ENCODE data around the gene FNDC10. TPM values are rescaled to one million over a fixed set of nuclear protein-coding genes. Genes with fewer than 3 reads are reported as not detected.

Gene FNDC10
- total and polyA plus RNA-seq, 2 experiments from 2014 or later: 2.1 to 8.8 TPM

DNA sequence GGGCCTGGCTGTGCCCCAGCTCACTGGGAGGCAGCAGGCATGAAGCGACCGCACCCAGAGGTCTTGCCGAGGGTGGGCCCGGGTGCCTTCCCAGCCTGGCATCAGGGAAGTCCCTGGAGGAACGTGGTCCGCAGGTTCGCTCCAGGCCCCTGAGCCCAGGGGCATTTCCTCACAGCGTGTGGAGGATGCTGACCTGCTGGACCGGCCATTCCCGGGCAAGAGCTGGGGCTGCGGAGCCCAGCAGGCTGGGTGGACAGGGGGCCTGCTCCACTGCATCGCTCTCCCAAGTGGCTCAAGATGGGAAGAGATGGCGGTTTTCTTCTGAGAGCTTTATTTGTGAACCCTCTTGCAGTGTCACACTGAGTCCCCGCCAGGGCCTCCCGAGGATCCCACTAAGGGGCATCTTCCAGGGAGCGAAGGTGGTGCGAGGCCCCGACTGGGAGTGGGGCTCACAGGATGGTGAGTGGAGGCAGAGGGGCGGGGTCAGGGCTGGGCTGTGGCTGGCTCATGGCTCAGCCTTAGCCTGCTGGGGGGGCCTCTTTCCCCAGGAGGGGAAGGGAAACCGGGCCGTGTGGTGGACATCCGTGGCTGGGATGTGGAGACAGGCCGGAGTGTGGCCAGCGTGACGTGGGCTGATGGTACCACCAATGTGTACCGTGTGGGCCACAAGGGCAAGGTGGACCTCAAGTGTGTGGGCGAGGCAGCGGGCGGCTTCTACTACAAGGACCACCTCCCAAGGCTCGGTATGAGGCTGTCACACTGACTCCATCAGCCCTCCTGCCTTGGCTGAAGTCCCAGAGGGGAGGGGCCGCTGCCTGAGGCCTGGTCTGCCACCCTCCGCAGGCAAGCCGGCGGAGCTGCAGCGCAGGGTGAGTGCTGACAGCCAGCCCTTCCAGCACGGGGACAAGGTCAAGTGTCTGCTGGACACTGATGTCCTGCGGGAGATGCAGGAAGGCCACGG is 24.8 kb upstream of the FNDC10 start:
- WGBS (ENCODE audit: low lambda C conversion rate, missing lambda C conversion rate): 90% methylated on average over 31 of the region's 38 CpGs
- no peaks in the 10 kb centered on the region for H3K9me3 ChIP-seq (ENCODE audit: low read depth)
- H3K4me3 ChIP-seq: no peak overlapping the region
- no peak overlapping the region for H3K27ac ChIP-seq
- H3K36me3 ChIP-seq (replicated peaks; ENCODE audit: insufficient read depth, low read depth): no peaks in the 10 kb centered on the region
- no peak overlapping the region for H2AFZ ChIP-seq
- no peak for DNase-seq (ENCODE audit: low spot score)
- TF ChIP-seq, protein P1, sequence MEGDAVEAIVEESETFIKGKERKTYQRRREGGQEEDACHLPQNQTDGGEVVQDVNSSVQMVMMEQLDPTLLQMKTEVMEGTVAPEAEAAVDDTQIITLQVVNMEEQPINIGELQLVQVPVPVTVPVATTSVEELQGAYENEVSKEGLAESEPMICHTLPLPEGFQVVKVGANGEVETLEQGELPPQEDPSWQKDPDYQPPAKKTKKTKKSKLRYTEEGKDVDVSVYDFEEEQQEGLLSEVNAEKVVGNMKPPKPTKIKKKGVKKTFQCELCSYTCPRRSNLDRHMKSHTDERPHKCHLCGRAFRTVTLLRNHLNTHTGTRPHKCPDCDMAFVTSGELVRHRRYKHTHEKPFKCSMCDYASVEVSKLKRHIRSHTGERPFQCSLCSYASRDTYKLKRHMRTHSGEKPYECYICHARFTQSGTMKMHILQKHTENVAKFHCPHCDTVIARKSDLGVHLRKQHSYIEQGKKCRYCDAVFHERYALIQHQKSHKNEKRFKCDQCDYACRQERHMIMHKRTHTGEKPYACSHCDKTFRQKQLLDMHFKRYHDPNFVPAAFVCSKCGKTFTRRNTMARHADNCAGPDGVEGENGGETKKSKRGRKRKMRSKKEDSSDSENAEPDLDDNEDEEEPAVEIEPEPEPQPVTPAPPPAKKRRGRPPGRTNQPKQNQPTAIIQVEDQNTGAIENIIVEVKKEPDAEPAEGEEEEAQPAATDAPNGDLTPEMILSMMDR (IDR thresholded peaks at IDR 0.05; ENCODE audit: poor library complexity): no peak
- TF ChIP-seq EZH2 (IDR thresholded peaks at IDR 0.05; ENCODE audit: borderline replicate concordance) (no peak), EZH2phosphoT487 (IDR thresholded peaks at IDR 0.05; ENCODE audit: low read depth, severe bottlenecking, unreplicated experiment) (no peak)
- no peaks in the 10 kb centered on the region for H3K4me1 ChIP-seq (ENCODE audit: insufficient read depth)
- no peaks in the 10 kb centered on the region for H3K27me3 ChIP-seq
- peaks cover 4% of the 10 kb centered on the region for H3K79me2 ChIP-seq
- H3K4me2 ChIP-seq: no peak overlapping the region
- H3K9me2 ChIP-seq (replicated peaks; ENCODE audit: insufficient read depth): no peaks in the 10 kb centered on the region
- H4K20me1 ChIP-seq (ENCODE audit: insufficient read depth, poor library complexity, severe bottlenecking): no peaks in the 10 kb centered on the region

DNA sequence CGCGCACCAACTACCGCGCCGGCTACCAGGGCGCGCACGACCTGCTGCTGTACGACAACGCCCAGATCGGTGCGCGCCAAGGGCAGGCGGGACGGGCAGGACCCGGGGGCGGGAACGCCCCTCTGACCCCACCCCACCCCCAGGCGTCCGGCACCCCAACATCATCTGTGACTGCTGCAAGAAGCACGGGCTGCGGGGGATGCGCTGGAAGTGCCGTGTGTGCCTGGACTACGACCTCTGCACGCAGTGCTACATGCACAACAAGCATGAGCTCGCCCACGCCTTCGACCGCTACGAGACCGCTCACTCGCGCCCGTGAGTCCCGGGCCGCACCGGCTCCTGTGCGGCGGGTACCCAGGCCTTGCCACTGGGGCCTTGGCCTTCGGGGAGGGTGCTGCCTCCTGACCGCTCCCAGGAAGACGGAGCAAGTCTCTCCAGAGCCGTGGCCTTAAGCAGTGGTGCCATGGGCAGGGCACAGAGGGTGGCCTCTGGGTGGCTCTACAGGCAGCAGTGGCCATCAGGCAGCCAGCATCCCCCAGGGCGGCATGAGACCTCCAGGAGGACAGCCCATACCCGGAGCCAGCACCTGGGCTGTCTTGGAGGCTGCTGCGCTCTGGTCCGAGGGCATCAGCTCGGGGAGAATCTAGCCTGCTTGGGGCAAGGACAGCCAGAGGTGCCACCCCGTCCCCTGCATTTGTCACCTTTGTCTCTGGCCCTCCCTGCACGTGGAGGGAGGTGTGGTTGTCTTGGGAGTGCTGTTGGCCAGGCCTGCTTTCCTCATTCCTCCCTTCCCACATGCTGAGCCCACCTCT is 23.9 kb upstream of the FNDC10 start:
- Histone ChIP-seq H3K36me3 (replicated peaks; ENCODE audit: insufficient read depth, low read depth) (no peaks in the 10 kb centered on the region), H3K4me1 (ENCODE audit: insufficient read depth) (no peaks in the 10 kb centered on the region), H2AFZ (no peak overlapping the region)

DNA sequence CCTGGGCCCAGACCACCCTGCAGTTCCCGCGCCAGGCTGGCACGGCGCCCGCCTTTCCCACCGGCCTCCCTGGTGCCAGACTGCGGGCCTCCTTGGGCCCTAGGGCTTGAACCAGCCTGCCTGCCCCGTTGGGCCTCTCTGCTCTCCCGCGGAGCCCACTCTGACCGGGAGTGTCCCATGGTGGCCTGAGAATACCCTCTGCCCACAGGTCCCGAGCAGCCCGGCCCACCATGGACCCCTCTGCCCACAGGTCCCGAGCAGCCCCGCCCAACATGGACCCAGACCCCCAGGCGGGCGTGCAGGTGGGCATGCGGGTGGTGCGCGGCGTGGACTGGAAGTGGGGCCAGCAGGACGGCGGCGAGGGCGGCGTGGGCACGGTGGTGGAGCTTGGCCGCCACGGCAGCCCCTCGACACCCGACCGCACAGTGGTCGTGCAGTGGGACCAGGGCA is 23.3 kb upstream of the FNDC10 start:
- WGBS (ENCODE audit: low lambda C conversion rate, missing lambda C conversion rate): 97% methylated on average over 26 of the region's 33 CpGs
- no peak for DNase-seq (ENCODE audit: low spot score)
- no peaks in the 10 kb centered on the region for H3K9me3 ChIP-seq (ENCODE audit: low read depth)
- H3K36me3 ChIP-seq (replicated peaks; ENCODE audit: insufficient read depth, low read depth): no peaks in the 10 kb centered on the region
- H3K27ac ChIP-seq: no peak overlapping the region
- H2AFZ ChIP-seq: no peak overlapping the region
- no peaks in the 10 kb centered on the region for H3K9me2 ChIP-seq (replicated peaks; ENCODE audit: insufficient read depth)
- H4K20me1 ChIP-seq (ENCODE audit: insufficient read depth, poor library complexity, severe bottlenecking): no peaks in the 10 kb centered on the region
- H3K27me3 ChIP-seq: no peaks in the 10 kb centered on the region
- TF ChIP-seq, protein P1 (IDR thresholded peaks at IDR 0.05; ENCODE audit: poor library complexity): no peak
- TF ChIP-seq EZH2phosphoT487 (IDR thresholded peaks at IDR 0.05; ENCODE audit: low read depth, severe bottlenecking, unreplicated experiment) (no peak), EZH2 (IDR thresholded peaks at IDR 0.05; ENCODE audit: borderline replicate concordance) (no peak)
- H3K79me2 ChIP-seq: peaks cover 15% of the 10 kb centered on the region
- H3K4me2 ChIP-seq: no peak overlapping the region
- no peaks in the 10 kb centered on the region for H3K4me1 ChIP-seq (ENCODE audit: insufficient read depth)
- no peak overlapping the region for H3K4me3 ChIP-seq

More for the DNA sequence above, 23.9 kb upstream of the FNDC10 start:
- Histone ChIP-seq H3K27ac (no peak overlapping the region), H3K4me3 (no peak overlapping the region), H3K79me2 (peaks cover 9% of the 10 kb centered on the region), H3K4me2 (no peak overlapping the region), H3K9me2 (replicated peaks; ENCODE audit: insufficient read depth) (no peaks in the 10 kb centered on the region), H4K20me1 (ENCODE audit: insufficient read depth, poor library complexity, severe bottlenecking) (no peaks in the 10 kb centered on the region), H3K27me3 (no peaks in the 10 kb centered on the region), H3K9me3 (ENCODE audit: low read depth) (no peaks in the 10 kb centered on the region)
- DNase-seq (ENCODE audit: low spot score): no peak
- TF ChIP-seq, protein P1 (IDR thresholded peaks at IDR 0.05; ENCODE audit: poor library complexity): no peak
- 96% methylated on average over 23 of the region's 51 CpGs for WGBS (ENCODE audit: low lambda C conversion rate, missing lambda C conversion rate)

Measured in hepatocyte (in vitro differentiated cells).